HEK293 (cell line): ENCODE measurements around the gene RAP1B.

ENCODE experiments used
- REPIN1 ChIP-seq: fragments of 450-650 bp; formaldehyde crosslinking; IDR thresholded peaks from 2 replicates; pipeline ENCODE4 v1.5.1; 2017; ENCODE audit warnings: missing biosample characterization, missing genetic modification characterization, low read depth
- ZNF23 ChIP-seq: fragments of 450-650 bp; formaldehyde crosslinking; IDR thresholded peaks from 2 replicates; pipeline ENCODE4 v1.5.1; 2016; ENCODE audit warnings: missing biosample characterization, missing genetic modification characterization, borderline replicate concordance
- ZNF24 ChIP-seq: fragments of 450-650 bp; formaldehyde crosslinking; IDR thresholded peaks from 2 replicates; pipeline ENCODE4 v1.5.1; 2016; ENCODE audit warnings: missing biosample characterization, missing genetic modification characterization
- ZNF391 ChIP-seq: fragments of 450-650 bp; formaldehyde crosslinking; IDR thresholded peaks from 2 replicates; pipeline ENCODE4 v1.5.1; 2016; ENCODE audit warnings: low read depth, missing biosample characterization, missing genetic modification characterization, borderline replicate concordance
- TF ChIP-seq, protein P1 (sequence below): fragments of 450-650 bp; formaldehyde crosslinking; IDR thresholded peaks from 2 replicates; pipeline ENCODE4 v1.5.1; 2016; ENCODE audit warnings: missing biosample characterization, missing genetic modification characterization

GRCh38 chr12:68686595-68687521, 76.2 kb downstream of the RAP1B start, which contains the start of gene NUP107:
- TF ChIP-seq ZNF23 (tag by site-specific recombination): no peak
- TF ChIP-seq ZNF24 (tag by site-specific recombination): peak; percentile 75
- peak; percentile 84 for TF ChIP-seq ZNF391 (tag by site-specific recombination)
- TF ChIP-seq REPIN1 (tag by site-specific recombination): no peak
- TF ChIP-seq, protein P1, sequence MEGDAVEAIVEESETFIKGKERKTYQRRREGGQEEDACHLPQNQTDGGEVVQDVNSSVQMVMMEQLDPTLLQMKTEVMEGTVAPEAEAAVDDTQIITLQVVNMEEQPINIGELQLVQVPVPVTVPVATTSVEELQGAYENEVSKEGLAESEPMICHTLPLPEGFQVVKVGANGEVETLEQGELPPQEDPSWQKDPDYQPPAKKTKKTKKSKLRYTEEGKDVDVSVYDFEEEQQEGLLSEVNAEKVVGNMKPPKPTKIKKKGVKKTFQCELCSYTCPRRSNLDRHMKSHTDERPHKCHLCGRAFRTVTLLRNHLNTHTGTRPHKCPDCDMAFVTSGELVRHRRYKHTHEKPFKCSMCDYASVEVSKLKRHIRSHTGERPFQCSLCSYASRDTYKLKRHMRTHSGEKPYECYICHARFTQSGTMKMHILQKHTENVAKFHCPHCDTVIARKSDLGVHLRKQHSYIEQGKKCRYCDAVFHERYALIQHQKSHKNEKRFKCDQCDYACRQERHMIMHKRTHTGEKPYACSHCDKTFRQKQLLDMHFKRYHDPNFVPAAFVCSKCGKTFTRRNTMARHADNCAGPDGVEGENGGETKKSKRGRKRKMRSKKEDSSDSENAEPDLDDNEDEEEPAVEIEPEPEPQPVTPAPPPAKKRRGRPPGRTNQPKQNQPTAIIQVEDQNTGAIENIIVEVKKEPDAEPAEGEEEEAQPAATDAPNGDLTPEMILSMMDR (tag by site-specific recombination): no peak
